BLaER1 (cell line): ENCODE results near the gene DSPP.

Source experiments
- H3K27ac ChIP-seq: shearing (Covaris generic); formaldehyde crosslinking; 2 replicates; pipeline ENCODE4 v1.8.1; 2022
- H3K27me3 ChIP-seq: shearing (Covaris generic); formaldehyde crosslinking; 2 replicates; pipeline ENCODE4 v1.8.1; 2022
- H3K36me3 ChIP-seq: shearing (Covaris generic); formaldehyde crosslinking; 2 replicates; pipeline ENCODE4 v1.8.1; 2022
- H3K4me1 ChIP-seq: shearing (Covaris generic); formaldehyde crosslinking; 2 replicates; pipeline ENCODE4 v1.8.1; 2022
- H3K4me2 ChIP-seq: shearing (Covaris generic); formaldehyde crosslinking; 2 replicates; pipeline ENCODE4 v1.8.1; 2022
- H3K4me3 ChIP-seq: shearing (Covaris generic); formaldehyde crosslinking; 2 replicates; pipeline ENCODE4 v1.8.1; 2022
- H3K9ac ChIP-seq: shearing (Covaris generic); formaldehyde crosslinking; 2 replicates; pipeline ENCODE4 v1.8.1; 2022
- H3K9me3 ChIP-seq: shearing (Covaris generic); formaldehyde crosslinking; 2 replicates; pipeline ENCODE4 v1.8.1; 2022
- H4K20me1 ChIP-seq: shearing (Covaris generic); formaldehyde crosslinking; 2 replicates; pipeline ENCODE4 v1.8.1; 2022
- Cebpa-rat ChIP-seq: shearing (Covaris generic); IDR thresholded peaks from 2 replicates; pipeline ENCODE4 v1.8.1; 2022

The DSPP gene

GRCh38 chr4:87657525-87657924 lies 49.2 kb downstream of the DSPP start:
- Histone ChIP-seq H3K4me2 (no peak overlapping the region), H3K4me1 (no peaks in the 10 kb centered on the region), H3K9me3 (no peaks in the 10 kb centered on the region), H3K36me3 (no peaks in the 10 kb centered on the region), H3K27ac (no peak overlapping the region), H3K4me3 (no peak overlapping the region), H3K27me3 (no peaks in the 10 kb centered on the region), H3K9ac (no peak overlapping the region), H4K20me1 (no peaks in the 10 kb centered on the region)
- no peak for TF ChIP-seq Cebpa-rat

- H3K27ac ChIP-seq, result no peak overlapping the region
- H3K9ac ChIP-seq, result no peak overlapping the region
- H4K20me1 ChIP-seq, result no peaks in the 10 kb centered on the region
- no peaks in the 10 kb centered on the region for H3K27me3 ChIP-seq
- H3K4me2 ChIP-seq, result no peak overlapping the region
- H3K4me3 ChIP-seq, result no peak overlapping the region
- no peaks in the 10 kb centered on the region for H3K9me3 ChIP-seq
- H3K36me3 ChIP-seq, result no peaks in the 10 kb centered on the region
- H3K4me1 ChIP-seq, result no peaks in the 10 kb centered on the region
- no peak for TF ChIP-seq Cebpa-rat
These were observed 51.1 kb downstream of the DSPP start for GRCh38 chr4:87659247-87659931.

DNA sequence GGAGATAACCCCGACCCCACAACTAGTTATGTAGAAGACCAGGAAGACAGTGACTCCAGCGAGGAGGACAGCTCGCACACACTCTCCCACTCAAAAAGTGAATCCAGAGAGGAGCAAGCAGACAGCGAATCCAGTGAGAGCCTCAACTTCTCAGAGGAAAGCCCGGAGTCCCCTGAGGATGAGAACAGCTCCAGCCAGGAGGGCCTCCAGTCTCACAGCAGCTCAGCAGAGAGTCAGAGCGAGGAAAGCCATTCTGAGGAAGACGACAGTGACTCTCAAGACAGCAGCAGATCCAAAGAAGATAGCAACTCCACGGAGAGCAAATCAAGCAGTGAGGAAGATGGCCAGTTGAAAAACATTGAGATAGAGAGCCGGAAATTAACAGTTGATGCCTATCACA lies 54.5 kb downstream of the DSPP start:
- Histone ChIP-seq H3K4me2 (no peak overlapping the region), H3K27ac (no peak overlapping the region), H3K27me3 (no peaks in the 10 kb centered on the region), H3K4me1 (no peaks in the 10 kb centered on the region), H3K9ac (no peak overlapping the region), H4K20me1 (no peaks in the 10 kb centered on the region), H3K9me3 (no peaks in the 10 kb centered on the region), H3K4me3 (no peak overlapping the region), H3K36me3 (no peaks in the 10 kb centered on the region)
- no peak for TF ChIP-seq Cebpa-rat
